ENCODE results near the gene IFRD1.

DNA sequence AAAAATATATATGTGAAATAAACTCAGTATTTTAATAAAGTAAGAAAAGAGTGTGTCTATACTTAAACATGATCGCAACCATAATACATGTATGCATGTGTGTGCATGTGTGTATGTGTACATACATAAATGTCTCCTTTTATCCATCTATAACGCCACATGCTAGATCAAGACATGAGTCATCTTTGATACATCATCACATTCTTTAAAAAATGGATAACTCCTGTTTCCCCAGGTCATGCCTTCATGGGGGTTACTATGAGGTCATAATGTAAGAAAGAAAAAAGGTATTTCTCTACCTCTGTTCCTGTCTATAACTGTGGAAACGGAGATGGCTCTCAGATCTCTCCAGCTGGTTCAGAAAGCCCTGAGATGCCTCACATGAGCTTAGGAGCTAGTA, 71.7 kb downstream of the IFRD1 start:
- TF ChIP-seq, protein P1, sequence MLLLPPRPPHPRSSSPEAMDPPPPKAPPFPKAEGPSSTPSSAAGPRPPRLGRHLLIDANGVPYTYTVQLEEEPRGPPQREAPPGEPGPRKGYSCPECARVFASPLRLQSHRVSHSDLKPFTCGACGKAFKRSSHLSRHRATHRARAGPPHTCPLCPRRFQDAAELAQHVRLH (tag by site-specific recombination; IDR thresholded peaks at IDR 0.05) = no peak
- TF ChIP-seq, protein P2, sequence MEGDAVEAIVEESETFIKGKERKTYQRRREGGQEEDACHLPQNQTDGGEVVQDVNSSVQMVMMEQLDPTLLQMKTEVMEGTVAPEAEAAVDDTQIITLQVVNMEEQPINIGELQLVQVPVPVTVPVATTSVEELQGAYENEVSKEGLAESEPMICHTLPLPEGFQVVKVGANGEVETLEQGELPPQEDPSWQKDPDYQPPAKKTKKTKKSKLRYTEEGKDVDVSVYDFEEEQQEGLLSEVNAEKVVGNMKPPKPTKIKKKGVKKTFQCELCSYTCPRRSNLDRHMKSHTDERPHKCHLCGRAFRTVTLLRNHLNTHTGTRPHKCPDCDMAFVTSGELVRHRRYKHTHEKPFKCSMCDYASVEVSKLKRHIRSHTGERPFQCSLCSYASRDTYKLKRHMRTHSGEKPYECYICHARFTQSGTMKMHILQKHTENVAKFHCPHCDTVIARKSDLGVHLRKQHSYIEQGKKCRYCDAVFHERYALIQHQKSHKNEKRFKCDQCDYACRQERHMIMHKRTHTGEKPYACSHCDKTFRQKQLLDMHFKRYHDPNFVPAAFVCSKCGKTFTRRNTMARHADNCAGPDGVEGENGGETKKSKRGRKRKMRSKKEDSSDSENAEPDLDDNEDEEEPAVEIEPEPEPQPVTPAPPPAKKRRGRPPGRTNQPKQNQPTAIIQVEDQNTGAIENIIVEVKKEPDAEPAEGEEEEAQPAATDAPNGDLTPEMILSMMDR (tag by site-specific recombination; IDR thresholded peaks at IDR 0.05) = no peak
- TF ChIP-seq ZNF548 (tag by site-specific recombination; IDR thresholded peaks at IDR 0.05) (no peak), ZNF274 (IDR thresholded peaks at IDR 0.05; ENCODE audit: low read length) (no peak), ZNF274 (tag by site-specific recombination; IDR thresholded peaks at IDR 0.05; ENCODE audit: borderline replicate concordance) (no peak), ZBTB21 (tag by site-specific recombination; IDR thresholded peaks at IDR 0.05) (no peak), ZFHX2 (tag by site-specific recombination; conservative IDR thresholded peaks at IDR 0.05) (no peak), HOXC10 (CRISPR knock-in tag; IDR thresholded peaks at IDR 0.05) (no peak), TRIM28 (IDR thresholded peaks at IDR 0.05; ENCODE audit: borderline replicate concordance, low read length) (no peak), ZNF791 (tag by site-specific recombination; IDR thresholded peaks at IDR 0.05) (no peak), ZNF747 (tag by site-specific recombination; IDR thresholded peaks at IDR 0.05) (no peak)
- TF ChIP-seq, protein P3, sequence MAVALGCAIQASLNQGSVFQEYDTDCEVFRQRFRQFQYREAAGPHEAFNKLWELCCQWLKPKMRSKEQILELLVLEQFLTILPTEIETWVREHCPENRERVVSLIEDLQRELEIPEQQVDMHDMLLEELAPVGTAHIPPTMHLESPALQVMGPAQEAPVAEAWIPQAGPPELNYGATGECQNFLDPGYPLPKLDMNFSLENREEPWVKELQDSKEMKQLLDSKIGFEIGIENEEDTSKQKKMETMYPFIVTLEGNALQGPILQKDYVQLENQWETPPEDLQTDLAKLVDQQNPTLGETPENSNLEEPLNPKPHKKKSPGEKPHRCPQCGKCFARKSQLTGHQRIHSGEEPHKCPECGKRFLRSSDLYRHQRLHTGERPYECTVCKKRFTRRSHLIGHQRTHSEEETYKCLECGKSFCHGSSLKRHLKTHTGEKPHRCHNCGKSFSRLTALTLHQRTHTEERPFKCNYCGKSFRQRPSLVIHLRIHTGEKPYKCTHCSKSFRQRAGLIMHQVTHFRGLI (tag by site-specific recombination; IDR thresholded peaks at IDR 0.05) = no peak
- TF ChIP-seq, protein P4, sequence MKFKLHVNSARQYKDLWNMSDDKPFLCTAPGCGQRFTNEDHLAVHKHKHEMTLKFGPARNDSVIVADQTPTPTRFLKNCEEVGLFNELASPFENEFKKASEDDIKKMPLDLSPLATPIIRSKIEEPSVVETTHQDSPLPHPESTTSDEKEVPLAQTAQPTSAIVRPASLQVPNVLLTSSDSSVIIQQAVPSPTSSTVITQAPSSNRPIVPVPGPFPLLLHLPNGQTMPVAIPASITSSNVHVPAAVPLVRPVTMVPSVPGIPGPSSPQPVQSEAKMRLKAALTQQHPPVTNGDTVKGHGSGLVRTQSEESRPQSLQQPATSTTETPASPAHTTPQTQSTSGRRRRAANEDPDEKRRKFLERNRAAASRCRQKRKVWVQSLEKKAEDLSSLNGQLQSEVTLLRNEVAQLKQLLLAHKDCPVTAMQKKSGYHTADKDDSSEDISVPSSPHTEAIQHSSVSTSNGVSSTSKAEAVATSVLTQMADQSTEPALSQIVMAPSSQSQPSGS (tag by site-specific recombination; IDR thresholded peaks at IDR 0.05; ENCODE audit: low read depth) = no peak

Measured in HEK293 (cell line).